Cortex of kidney (tissue), 1 donor: Measurements from ENCODE around the gene C2orf72.
"Not testable (repeated sequence)": the region's sequence is repeated elsewhere in the genome, so short reads cannot be mapped to it uniquely, and the experiment has no call there.

Source experiments
- DNase-seq: peaks from one replicate; lab custom pipeline; 2025; lab: John Stamatoyannopoulos, UW

C2orf72 gene

DNA sequence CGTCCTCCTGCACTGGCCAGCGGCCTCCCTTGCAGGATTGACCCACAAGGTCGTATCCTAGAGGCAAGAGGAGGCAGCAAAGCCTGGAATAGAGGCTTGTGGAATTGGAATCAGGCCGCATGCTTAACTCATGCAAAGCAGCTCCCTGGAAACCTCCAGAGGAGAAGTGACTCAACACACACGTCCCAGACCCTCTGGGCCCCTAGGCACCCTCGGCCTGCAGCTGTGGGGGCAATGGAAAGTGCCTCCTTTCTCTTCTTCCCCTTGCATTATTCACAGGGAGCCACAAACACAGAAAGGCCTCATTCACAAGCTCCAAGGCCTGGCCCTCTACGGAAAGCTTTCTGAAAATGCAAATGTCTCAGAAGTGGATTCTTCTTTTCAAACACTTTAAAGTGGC, 21.8 kb upstream of the C2orf72 start:
- DNase-seq, result no peak

GRCh38 chr2:231015926-231016325, 21.4 kb upstream of the C2orf72 start:
- DNase-seq, result no peak

DNA sequence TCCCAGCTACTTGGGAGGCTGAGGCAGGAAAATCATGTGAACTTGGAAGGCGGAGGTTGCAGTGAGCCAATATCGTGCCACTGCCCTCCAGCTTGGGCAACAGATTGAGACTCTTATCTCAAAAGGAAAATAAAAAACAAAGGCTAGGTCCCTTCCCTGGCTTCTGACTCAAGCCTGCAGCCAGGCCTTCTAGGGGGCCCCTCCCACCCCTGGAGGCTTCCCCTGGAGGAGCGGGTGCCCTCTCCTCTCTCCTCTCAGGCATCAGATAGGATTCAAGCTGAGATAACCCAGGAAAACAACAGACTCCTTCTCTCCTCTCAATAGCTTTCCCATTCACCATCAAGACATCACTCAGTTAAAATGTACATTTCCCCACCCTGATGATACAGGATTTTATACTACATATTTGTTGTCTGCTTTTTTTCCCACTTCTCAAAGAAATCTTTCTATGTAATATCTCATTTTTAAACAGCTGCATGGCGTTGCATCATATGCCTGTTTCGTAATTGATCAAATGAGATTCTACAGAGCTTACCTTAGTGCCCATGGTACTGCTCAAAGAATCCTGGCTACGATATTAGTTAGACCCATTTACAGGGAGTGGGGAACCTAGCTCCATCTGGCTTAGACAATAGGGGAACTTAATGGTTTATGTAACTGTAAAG, 20.6 kb upstream of the C2orf72 start:
- no peak for DNase-seq

GRCh38 chr2:231017231-231017598, 20.1 kb upstream of the C2orf72 start:
- no peak for DNase-seq

GRCh38 chr2:231018184-231018583, 19.1 kb upstream of the C2orf72 start:
- no peak for DNase-seq

GRCh38 chr2:231025059-231025458, 12.3 kb upstream of the C2orf72 start:
- DNase-seq, result not testable (repeated sequence)

GRCh38 chr2:231028889-231029288, 8.4 kb upstream of the C2orf72 start:
- DNase-seq, result no peak

DNA sequence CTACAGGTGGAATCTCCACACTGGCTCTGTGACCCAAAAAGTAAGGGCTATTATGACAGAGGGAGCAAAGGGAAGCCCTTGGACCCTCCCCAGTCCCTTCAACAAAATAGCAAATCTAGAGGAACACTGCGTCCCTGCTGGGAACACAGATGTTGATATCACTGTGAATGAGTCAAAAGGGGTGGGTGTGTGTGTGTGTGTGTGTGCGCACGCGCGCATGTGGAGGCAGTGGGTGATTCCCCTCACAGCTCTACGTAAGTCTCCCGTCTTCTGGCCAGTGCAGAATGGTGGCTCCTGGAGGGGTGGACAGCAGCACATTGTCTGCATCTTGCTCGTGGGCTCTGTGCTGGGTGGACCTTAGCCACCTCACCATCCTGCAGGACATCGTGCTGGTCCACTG, 7.8 kb upstream of the C2orf72 start:
- DNase-seq, result no peak

DNA sequence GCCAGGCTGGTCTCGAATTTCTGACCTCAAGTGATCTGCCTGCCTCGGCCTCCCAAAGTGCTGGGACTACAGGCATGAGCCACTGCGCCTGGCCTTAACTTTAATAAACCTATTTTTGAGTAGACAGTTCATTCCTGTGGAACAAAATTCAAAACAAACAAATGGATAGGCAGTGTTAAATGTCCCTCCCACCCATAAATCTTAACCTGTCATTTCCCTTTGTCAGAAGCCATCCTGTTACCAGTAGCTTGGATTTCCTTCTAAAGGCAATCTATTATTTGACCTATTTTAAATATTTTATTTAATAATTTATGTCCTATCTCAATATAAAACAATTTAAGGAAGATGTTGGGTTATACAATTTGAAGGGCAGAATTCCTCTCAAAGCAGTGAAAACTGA, 6.6 kb upstream of the C2orf72 start:
- DNase-seq, result no peak

DNA sequence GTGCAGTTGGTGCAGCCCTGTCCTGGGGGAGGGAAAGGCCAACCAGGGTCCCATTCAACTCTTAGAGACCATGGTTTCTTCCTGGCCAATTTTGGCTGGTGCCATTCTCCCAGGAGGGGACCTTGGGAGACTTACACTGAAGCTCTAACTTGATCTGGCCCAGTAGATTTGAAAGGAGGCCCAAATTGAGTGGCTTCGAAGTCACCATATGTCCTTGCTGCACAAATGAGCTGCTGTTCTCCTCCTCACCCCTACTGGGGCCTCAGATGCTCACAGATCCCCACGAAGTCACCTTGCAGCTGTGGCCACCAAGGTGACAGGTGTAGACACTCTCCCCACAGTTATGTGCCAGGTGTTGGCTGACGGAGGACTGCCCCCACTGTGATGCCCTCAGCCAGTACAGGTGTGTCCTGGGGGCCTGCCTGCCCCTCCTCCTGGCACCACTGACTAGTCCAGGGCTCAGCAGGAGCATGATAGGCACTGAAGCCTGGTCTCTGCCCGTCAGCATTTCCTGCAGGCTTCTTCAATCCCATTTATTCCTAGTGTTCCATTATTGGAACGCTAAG, 4.7 kb upstream of the C2orf72 start:
- no peak for DNase-seq

- DNase-seq, result no peak
These were observed 3.9 kb upstream of the C2orf72 start for GRCh38 chr2:231033147-231034132.

DNA sequence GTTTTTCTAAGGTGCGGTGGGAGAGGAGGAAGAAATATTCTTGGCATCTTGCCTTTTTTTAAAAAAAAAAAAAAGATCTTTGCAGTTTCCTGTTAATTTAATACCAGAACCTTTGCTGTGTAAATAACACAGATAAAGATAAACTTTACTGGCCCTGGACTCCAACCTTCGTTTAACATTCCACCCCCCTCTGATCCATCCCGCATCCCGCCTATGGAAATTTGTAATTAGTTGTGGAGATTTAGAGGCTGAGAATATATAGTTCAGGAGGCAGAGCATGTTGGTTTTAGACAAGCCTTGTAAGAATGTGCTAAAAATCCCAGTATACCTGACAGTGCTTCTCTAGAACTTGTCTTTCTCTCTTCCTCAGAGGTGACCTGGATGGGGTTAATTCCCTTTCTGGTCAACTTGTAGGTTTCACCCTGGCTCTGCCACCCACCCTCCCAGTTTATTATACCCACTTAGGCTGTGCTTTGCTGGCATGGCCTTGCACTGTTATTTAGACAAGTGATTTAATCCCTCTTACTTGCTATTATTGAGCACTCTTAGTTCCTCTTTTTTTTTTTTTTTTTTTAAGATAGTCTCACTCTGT, 2.9 kb upstream of the C2orf72 start:
- no peak for DNase-seq

- DNase-seq, result no peak
These were observed 1.2 kb upstream of the C2orf72 start for GRCh38 chr2:231036131-231036530.

DNA sequence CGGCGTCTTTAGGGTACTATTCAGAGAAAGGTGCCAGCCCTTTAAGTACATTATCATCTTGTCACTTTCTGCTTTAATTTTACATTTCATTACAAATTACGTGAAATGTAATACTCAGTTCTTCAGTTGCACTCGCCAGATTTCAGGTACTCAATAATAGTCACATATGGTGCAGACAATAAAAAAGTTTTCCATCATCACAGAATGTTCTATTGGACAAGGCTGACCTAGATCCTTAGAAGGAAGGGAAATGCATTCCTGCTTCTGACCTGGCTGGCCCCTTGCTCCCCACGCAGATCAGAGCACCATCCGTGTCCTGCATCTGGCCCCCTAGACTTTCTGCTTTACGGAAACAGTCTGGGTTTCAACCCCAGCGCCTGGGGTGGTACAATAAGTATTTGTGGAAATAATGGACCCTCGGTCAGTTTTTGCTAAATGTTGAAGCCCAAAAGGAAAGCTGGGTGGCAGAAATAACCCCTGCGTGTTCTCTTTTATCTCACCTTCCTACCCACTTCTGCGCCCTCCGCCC, 681 bp upstream of the C2orf72 start:
- DNase-seq, result no peak

DNA sequence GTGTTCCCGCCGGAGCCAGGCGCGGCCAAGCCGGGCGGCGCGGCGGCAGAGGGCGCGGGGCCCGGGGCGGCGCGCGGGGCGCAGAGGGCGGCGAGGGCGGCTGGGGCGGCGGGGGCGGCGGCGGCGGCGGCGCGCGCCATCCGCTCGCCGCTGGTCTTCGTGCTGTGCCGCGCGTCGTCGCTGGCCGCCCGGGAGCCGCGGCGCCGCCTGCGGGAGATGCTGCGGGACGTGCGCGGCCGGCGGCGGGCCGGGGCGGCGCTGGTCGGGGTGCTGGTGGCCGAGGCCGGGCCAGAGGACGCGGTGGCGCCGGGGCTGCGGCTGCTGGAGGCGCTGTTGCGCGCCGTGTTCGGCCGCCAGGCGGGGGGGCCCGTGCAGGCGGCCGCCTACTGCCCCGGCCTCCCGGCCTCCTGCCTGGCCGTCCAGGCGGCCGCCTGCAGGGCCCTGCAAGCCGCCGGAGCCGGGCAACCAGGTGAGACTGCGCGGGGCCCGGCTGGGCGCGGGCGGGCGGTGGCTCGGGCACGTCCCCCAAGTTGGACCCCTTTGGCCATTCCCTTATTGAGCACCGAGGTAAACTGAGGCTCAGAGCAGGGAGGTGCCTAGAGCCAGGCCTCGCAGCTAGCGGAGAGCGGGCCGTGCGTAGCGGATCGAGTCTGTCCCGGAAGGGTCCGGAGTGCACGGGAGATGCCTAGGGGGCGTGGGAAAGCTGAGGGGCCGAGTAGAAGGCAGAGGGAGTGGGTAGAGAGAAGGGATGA, 584 bp downstream of the C2orf72 start:
- no peak for DNase-seq

DNA sequence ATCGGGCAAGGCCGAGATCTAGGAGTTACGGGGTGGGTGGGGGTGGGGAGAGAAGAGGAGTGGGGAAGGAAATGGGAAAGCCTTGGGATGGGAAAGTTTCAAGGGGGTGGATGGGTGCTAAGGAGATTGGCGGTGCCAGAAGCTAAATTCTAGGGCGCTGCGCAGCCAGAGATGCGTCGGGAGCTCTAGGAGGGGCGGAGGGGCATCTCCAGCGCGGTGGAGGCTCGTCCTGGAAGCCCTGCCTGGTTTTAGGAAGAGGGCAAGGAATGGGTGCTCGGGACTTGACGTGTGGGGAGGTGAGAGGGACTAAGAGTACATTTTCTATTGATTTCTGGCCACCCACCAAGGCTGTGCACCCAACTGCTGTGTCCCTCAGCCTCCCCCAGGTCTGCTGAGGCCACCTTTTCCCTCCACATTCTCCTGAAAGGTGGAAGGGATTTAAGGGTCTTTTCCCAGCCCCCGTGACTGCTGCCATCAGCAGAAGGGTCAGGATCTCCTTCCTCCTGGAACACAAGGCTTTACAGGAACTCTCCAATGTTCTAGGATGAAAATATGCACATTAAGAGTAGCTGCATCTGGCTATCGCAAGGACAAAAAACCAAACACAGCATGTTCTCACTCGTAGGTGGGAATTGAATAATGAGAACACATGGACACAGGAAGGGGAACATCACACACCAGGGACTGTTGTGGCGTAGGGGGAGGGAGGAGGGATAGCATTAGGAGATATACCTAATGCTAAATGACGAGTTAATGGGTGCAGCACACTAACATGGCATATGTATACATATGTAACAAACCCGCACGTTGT, 1.4 kb downstream of the C2orf72 start:
- DNase-seq, result no peak

- DNase-seq, result no peak
These were observed 2.0 kb downstream of the C2orf72 start for GRCh38 chr2:231039294-231039664.

DNA sequence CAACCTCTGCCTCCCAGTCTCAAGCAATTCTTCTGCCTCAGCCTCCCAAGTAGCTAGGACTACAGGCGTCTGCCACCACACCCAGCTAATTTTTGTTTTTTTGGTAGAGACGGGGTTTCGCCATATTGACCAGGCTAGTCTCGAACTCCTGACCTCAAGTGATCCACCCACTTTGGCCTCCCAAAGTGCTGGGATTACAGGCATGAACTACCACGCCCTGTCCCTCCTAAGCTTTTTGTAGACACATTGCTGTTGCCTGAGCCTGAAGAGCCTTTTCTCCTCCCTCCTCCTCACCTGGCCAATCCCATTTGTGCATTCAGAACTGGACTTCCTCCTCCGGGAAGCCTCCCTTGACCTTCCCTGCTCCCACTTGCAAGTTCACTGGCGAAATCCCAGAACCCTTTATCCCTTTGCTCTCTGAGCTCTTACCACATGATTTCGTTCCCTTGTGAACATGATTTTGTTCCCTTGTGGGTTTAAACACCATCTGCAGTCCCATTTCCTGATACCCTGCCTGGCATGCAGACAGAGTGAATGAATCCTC, 2.6 kb downstream of the C2orf72 start:
- DNase-seq, result no peak

DNA sequence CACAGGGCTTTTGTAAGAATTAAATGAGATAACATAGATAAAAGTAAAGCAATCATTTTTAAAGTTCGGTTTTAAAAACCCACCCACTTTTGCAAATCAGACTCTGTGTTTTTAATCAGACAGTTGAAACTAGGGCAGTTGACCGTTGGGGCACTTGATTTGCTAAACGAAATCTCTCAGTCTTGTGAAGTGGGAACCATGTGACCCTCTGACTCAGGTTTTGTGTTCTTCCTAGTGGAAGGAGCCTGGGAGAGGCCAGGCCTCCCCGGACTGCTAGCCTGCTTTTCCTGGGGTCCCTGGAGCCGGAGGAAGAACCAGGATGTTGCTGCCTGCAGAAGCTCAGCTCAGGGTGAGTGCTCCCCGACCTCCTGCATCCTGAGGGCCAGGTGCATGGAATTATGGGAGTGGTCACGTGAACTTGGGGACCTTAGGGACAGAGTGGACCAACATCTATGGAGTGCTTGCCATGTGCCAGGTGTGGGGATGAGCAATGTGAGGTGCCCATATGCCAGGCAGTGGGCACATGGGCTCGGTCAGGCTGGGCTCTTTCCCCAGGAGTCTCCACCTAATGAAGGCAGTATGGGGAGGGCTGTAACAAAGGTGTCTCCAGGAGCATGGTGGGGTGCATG, 3.9 kb downstream of the C2orf72 start:
- DNase-seq, result no peak

GRCh38 chr2:231043796-231044195, 6.5 kb downstream of the C2orf72 start:
- DNase-seq, result no peak
